BE2C (cell line): ENCODE results near the gene IL4.

Experiments used
- DNase-seq: peaks from one replicate; pipeline ENCODE4 v3.0.0-alpha.2; 2020
- H3K27me3 ChIP-seq: fragments of 250-450 bp; sonication (Bioruptor Pico); 2 replicates; pipeline ENCODE4 v1.5.1; 2020; ENCODE audit warnings: mild to moderate bottlenecking
- H3K36me3 ChIP-seq: fragments of 250-450 bp; sonication (Bioruptor Pico); 2 replicates; pipeline ENCODE4 v1.5.1; 2020; ENCODE audit warnings: mild to moderate bottlenecking
- H3K4me1 ChIP-seq: fragments of 250-450 bp; sonication (Bioruptor Pico); 2 replicates; pipeline ENCODE4 v1.5.1; 2020
- H3K4me3 ChIP-seq: 2 replicates; pipeline ENCODE4 v1.5.1; 2011; ENCODE audit warnings: low read depth, low read length
- H3K9me3 ChIP-seq: fragments of 250-450 bp; sonication (Bioruptor Pico); 2 replicates; pipeline ENCODE4 v1.5.1; 2020
- CTCF ChIP-seq: IDR thresholded peaks from 2 replicates; pipeline ENCODE4 v1.5.1; 2012; ENCODE audit warnings: mild to moderate bottlenecking, low read depth, low read length

The IL4 gene

GRCh38 chr5:132662004-132662401 is 11.8 kb upstream of the IL4 start:
- no peak for DNase-seq
- peaks cover 2% of the 10 kb centered on the region; the same call in 1 of the 2 replicates for H3K4me1 ChIP-seq
- H3K9me3 ChIP-seq, result no peaks in the 10 kb centered on the region
- H3K4me3 ChIP-seq, result no peak overlapping the region
- H3K27me3 ChIP-seq, result no peaks in the 10 kb centered on the region
- no peaks in the 10 kb centered on the region for H3K36me3 ChIP-seq
- TF ChIP-seq CTCF, result no peak

- DNase-seq, result peak; percentile 56
- TF ChIP-seq CTCF, result no peak; the same call in 1 of the 2 replicates
- peaks cover 2% of the 10 kb centered on the region; the same call in 1 of the 2 replicates for H3K4me1 ChIP-seq
- no peaks in the 10 kb centered on the region for H3K9me3 ChIP-seq
- H3K36me3 ChIP-seq, result no peaks in the 10 kb centered on the region
- no peak overlapping the region for H3K4me3 ChIP-seq
- no peaks in the 10 kb centered on the region for H3K27me3 ChIP-seq
Observed at GRCh38 chr5:132662925-132663770, 10.6 kb upstream of the IL4 start.

- Histone ChIP-seq H3K4me1 (peaks cover 2% of the 10 kb centered on the region; the same call in 1 of the 2 replicates), H3K9me3 (no peaks in the 10 kb centered on the region), H3K27me3 (no peaks in the 10 kb centered on the region), H3K4me3 (no peak overlapping the region), H3K36me3 (no peaks in the 10 kb centered on the region)
- no peak for TF ChIP-seq CTCF
- DNase-seq, result no peak
Observed at GRCh38 chr5:132663771-132664695, 9.8 kb upstream of the IL4 start.

GRCh38 chr5:132664696-132665209 is 9.0 kb upstream of the IL4 start:
- Histone ChIP-seq H3K4me3 (no peak overlapping the region), H3K4me1 (peaks cover 2% of the 10 kb centered on the region; the same call in 1 of the 2 replicates)

GRCh38 chr5:132665574-132666080 is 8.2 kb upstream of the IL4 start:
- DNase-seq, result no peak
- Histone ChIP-seq H3K4me1 (peaks cover 2% of the 10 kb centered on the region; the same call in 1 of the 2 replicates), H3K4me3 (no peak overlapping the region), H3K36me3 (no peaks in the 10 kb centered on the region), H3K27me3 (no peaks in the 10 kb centered on the region), H3K9me3 (no peaks in the 10 kb centered on the region)
- TF ChIP-seq CTCF, result no peak

More at GRCh38 chr5:132664696-132665209, 9.0 kb upstream of the IL4 start:
- no peaks in the 10 kb centered on the region for H3K36me3 ChIP-seq
- H3K27me3 ChIP-seq, result no peaks in the 10 kb centered on the region
- no peak for TF ChIP-seq CTCF
- DNase-seq, result no peak
- H3K9me3 ChIP-seq, result no peaks in the 10 kb centered on the region
